ENCODE measurements around the gene MSL2.

GRCh38 chr3:136181741-136182140 lies 14.4 kb downstream of the MSL2 start:
- no peak for TF ChIP-seq SP1 (IDR thresholded peaks at IDR 0.05)
- no peak for TF ChIP-seq ARNT (IDR thresholded peaks at IDR 0.05)
- TF ChIP-seq BHLHE40 (IDR thresholded peaks at IDR 0.05; ENCODE audit: borderline replicate concordance), result no peak
- TF ChIP-seq FOXM1 (IDR thresholded peaks at IDR 0.05; ENCODE audit: borderline replicate concordance), result no peak
- TF ChIP-seq SUZ12 (IDR thresholded peaks at IDR 0.05), result no peak
- TF ChIP-seq PKNOX1 (IDR thresholded peaks at IDR 0.05), result no peak
- TF ChIP-seq HDGF (IDR thresholded peaks at IDR 0.05; ENCODE audit: borderline replicate concordance), result no peak
- TF ChIP-seq TARDBP (IDR thresholded peaks at IDR 0.05), result no peak
- no peak for TF ChIP-seq NFRKB (IDR thresholded peaks at IDR 0.05)
- no peak for TF ChIP-seq ELF4 (IDR thresholded peaks at IDR 0.05)
- TF ChIP-seq L3MBTL2 (conservative IDR thresholded peaks at IDR 0.05), result no peak
- no peak for TF ChIP-seq FOXK2 (IDR thresholded peaks at IDR 0.05)
